Esophagus muscularis mucosa (tissue), 4 donors: ENCODE results near the gene AAK1. TPM values are rescaled to one million over a fixed set of nuclear protein-coding genes. Genes with fewer than 3 reads are reported as not detected.

Experiments
- DNase-seq: peaks from one replicate; pipeline ENCODE4 v3.0.0-alpha.2; 2017; ENCODE audit errors: extremely low spot score
- H3K27ac ChIP-seq, 4 donors: fragments of 200-600 bp; sonication (generic); replicated peaks in 1 of 4; 1 replicate in 3 of 4; 2 replicates in 1 of 4; pipeline ENCODE4 v1.5.1; 2016 to 2019; ENCODE audit warnings: mild to moderate bottlenecking in 1 of 4
- H3K27me3 ChIP-seq, 4 donors: fragments of 200-600 bp; sonication (generic); one replicate each; pipeline versions ENCODE4 v1.5.1 to v1.6.0; 2016 to 2019
- H3K36me3 ChIP-seq, 4 donors: fragments of 200-600 bp; sonication (generic); one replicate each; pipeline ENCODE4 v1.5.1; 2016 to 2019
- H3K4me1 ChIP-seq, 4 donors: fragments of 200-600 bp; sonication (generic); one replicate each; pipeline ENCODE4 v1.5.1; 2016 to 2019
- H3K4me3 ChIP-seq, 4 donors: fragments of 200-600 bp; sonication (generic); 1 replicate in 2 of 4; 2 replicates in 2 of 4; pipeline ENCODE4 v1.5.1; 2016 to 2019; ENCODE audit warnings: mild to moderate bottlenecking in 4 of 4, moderate library complexity in 1 of 4
- H3K9me3 ChIP-seq, 4 donors: fragments of 200-600 bp; sonication (generic); 1 replicate in 3 of 4; 2 replicates in 1 of 4; pipeline ENCODE4 v1.5.1; 2016 to 2019
- EP300 ChIP-seq: sonication (generic); formaldehyde crosslinking; IDR thresholded peaks from one replicate; pipeline ENCODE4 v1.6.1; 2017; ENCODE audit warnings: antibody characterized with exemption
- POLR2A ChIP-seq: fragments of 450-650 bp; IDR thresholded peaks from one replicate; pipeline ENCODE4 v1.6.1; 2017; ENCODE audit warnings: antibody characterized with exemption, moderate library complexity, mild to moderate bottlenecking, low read depth
- POLR2AphosphoS5 ChIP-seq, 2 donors: sonication (generic); formaldehyde crosslinking; IDR thresholded peaks; one replicate each; pipeline ENCODE4 v1.6.1; 2017; ENCODE audit warnings: antibody characterized with exemption in 2 of 2
- WGBS: methylation state at CpG from one replicate; pipeline ENCODE4 v1.1.5; 2018; 5-methylcytosine and 5-hydroxymethylcytosine counted together
- intact Hi-C: fragments of 100-400 bp; cut with DNase I; formaldehyde crosslinking; loops from one replicate; pipeline ENCODE4 v1.15.1; 2023
- total RNA-seq, 4 donors: library from RNA; depleted of rRNA; stranded (reverse); fragments of >200 nt; gene quantifications; one replicate each; pipeline versions ENCODE4 v1.1.0 to v1.2.1, GENCODE V29; 2016
- TF ChIP-seq, protein P1 (sequence below), 3 experiments: fragments of 200-600 bp in 2 of 3; fragments of 450-650 bp in 1 of 3; sonication (generic) in 2 of 3; IDR thresholded peaks; one replicate each; pipeline ENCODE4 v1.5.1; 2017 to 2019; ENCODE audit warnings: antibody characterized with exemption in 3 of 3, mild to moderate bottlenecking in 2 of 3, moderate library complexity in 1 of 3

AAK1 gene
- total RNA-seq, 4 donors from 2014 or later, result 27.8 to 53.2 (median 41.9) TPM

DNA sequence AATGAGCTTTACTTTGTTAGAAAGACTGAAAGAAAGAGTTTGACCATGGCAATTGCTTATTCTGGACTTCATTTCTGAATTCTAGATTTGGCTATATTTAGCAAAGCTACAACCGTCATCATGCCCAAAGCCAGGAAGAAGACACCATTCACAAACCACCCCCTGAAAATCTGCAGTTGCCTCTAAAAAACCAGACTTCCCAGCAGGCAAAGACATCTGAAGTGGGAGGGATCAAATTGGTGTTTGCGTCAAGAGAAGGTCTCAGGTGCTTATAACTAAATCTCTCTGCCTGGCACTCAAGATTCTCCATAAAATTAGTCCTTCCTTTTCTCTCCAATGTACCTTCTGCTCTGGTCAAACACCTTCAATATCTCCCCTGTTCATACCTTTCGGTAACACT lies 5.6 kb downstream of the AAK1 start:
- WGBS, result 83% methylated on average over 3 of the region's 3 CpGs
- no peak for TF ChIP-seq POLR2AphosphoS5 (IDR thresholded peaks at IDR 0.05)
- no peak for TF ChIP-seq POLR2A
- TF ChIP-seq EP300, result no peak
- TF ChIP-seq, protein P1, sequence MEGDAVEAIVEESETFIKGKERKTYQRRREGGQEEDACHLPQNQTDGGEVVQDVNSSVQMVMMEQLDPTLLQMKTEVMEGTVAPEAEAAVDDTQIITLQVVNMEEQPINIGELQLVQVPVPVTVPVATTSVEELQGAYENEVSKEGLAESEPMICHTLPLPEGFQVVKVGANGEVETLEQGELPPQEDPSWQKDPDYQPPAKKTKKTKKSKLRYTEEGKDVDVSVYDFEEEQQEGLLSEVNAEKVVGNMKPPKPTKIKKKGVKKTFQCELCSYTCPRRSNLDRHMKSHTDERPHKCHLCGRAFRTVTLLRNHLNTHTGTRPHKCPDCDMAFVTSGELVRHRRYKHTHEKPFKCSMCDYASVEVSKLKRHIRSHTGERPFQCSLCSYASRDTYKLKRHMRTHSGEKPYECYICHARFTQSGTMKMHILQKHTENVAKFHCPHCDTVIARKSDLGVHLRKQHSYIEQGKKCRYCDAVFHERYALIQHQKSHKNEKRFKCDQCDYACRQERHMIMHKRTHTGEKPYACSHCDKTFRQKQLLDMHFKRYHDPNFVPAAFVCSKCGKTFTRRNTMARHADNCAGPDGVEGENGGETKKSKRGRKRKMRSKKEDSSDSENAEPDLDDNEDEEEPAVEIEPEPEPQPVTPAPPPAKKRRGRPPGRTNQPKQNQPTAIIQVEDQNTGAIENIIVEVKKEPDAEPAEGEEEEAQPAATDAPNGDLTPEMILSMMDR (IDR thresholded peaks at IDR 0.05), result no peak
- intact Hi-C loops, result no loop called here
- Histone ChIP-seq H3K27ac (no peak overlapping the region), H3K27me3 (no peaks in the 10 kb centered on the region), H3K9me3 (no peaks in the 10 kb centered on the region), H3K4me3 (no peak overlapping the region), H3K36me3 (peaks cover 0 to 5% (median 2%) of the 10 kb centered on the region in 4 donors), H3K4me1 (peaks cover 36 to 60% (median 51%) of the 10 kb centered on the region in 4 donors)
- DNase-seq, result no peak

DNA sequence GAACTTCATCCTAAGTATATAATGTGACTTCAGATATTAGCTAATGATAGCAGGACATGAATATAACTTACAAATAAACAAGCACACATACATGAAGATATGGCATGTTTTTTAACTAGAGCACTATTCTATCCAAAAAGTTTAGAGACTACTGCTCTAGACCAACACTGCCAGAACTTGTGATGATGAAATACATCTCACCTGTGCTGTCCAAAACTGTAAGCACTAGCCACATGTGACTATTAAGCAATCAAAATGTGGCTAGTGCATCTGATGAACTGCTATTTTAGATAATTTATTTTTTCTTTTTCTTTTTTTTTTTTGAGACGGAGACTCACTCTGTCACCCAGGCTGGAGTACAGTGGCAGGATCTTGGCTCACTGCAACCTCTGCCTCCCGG lies 7.1 kb downstream of the AAK1 start:
- peaks cover 33 to 52% (median 44%) of the 10 kb centered on the region in 4 donors for H3K4me1 ChIP-seq
- no peaks in the 10 kb centered on the region for H3K9me3 ChIP-seq
- no peak for DNase-seq
- no peak for TF ChIP-seq POLR2A
- TF ChIP-seq, protein P1 (IDR thresholded peaks at IDR 0.05), result no peak
- no peak for TF ChIP-seq POLR2AphosphoS5 (IDR thresholded peaks at IDR 0.05)
- TF ChIP-seq EP300, result no peak
- peaks cover 0 to 5% (median 2%) of the 10 kb centered on the region in 4 donors for H3K36me3 ChIP-seq
- 88% methylated on average over 2 of the region's 2 CpGs for WGBS
- H3K27ac ChIP-seq, result no peak overlapping the region
- no peak overlapping the region for H3K4me3 ChIP-seq
- intact Hi-C loops, result no loop called here
- H3K27me3 ChIP-seq, result no peaks in the 10 kb centered on the region

DNA sequence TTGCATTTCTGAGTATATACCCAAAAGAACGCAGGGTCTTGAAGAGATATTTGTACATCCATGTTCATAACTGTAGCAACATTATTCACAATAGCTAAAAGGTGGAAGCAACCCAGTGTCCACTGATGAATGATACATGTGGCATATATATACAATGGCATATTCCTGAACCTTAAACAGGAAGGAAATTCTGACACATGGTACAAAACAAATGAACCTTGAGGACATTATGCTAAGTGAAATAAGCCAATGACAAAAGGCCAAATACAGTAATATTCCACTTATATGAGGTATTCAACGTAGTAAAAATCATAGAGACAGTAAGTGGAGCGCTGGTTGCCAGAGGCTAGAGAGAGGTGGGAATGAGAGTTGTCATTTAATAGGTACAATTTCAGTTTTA lies 8.1 kb downstream of the AAK1 start:
- Histone ChIP-seq H3K4me1 (peaks cover 30 to 49% (median 40%) of the 10 kb centered on the region in 4 donors), H3K36me3 (peaks cover 0 to 5% (median 2%) of the 10 kb centered on the region in 4 donors), H3K27ac (no peak overlapping the region), H3K27me3 (no peaks in the 10 kb centered on the region), H3K9me3 (no peaks in the 10 kb centered on the region), H3K4me3 (no peak overlapping the region)
- TF ChIP-seq POLR2A, result no peak
- TF ChIP-seq, protein P1 (IDR thresholded peaks at IDR 0.05), result no peak
- TF ChIP-seq EP300, result no peak
- TF ChIP-seq POLR2AphosphoS5 (IDR thresholded peaks at IDR 0.05), result no peak
- no peak for DNase-seq
- intact Hi-C loops, result no loop called here
- WGBS, result 77% methylated on average over 3 of the region's 3 CpGs

DNA sequence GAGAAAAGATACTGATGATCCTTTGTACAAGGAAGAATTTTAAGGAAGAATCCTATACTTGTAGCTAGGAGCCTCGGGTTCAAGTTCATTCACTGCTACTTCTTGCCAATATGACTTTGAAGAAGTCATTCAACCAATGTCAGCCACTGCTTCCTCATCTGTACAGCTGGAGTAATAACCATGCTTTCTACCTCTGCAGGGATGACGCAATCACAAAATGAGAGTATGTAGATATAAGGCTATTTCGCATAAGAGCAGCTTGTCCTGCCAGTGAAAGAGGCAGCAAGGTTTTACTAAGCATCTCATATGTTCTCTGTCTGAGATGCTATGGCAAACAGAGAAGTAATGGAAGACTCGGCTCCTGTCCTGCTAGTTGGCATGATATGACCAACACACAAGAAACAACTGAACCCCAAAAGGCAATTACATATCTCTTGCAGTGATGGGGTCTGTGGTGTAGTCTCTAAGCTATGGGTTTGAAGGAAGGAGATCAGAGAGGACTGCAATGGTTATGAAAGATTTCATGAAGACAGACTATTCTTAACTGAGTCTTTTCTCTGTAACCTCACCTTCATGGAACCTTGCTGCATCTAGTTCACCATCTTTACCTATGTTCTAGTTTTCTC lies 9.2 kb downstream of the AAK1 start:
- Histone ChIP-seq H3K36me3 (peaks cover 0 to 5% (median under 1%) of the 10 kb centered on the region in 4 donors), H3K4me1 (peaks cover 19 to 40% (median 30%) of the 10 kb centered on the region in 4 donors)

More for the DNA sequence above, 9.2 kb downstream of the AAK1 start:
- intact Hi-C loops, result no loop called here
- 78% methylated on average over 4 of the region's 4 CpGs for WGBS
- Histone ChIP-seq H3K9me3 (no peaks in the 10 kb centered on the region), H3K4me3 (no peak overlapping the region), H3K27me3 (no peaks in the 10 kb centered on the region), H3K27ac (no peak overlapping the region)
- DNase-seq, result no peak
- TF ChIP-seq, protein P1 (IDR thresholded peaks at IDR 0.05), result no peak
- no peak for TF ChIP-seq POLR2AphosphoS5 (IDR thresholded peaks at IDR 0.05)
- TF ChIP-seq POLR2A, result no peak
- no peak for TF ChIP-seq EP300
